HepG2 (cell line): Measurements from ENCODE around the gene ZNF771. TPM values are rescaled to one million over a fixed set of nuclear protein-coding genes. Genes with fewer than 3 reads are reported as not detected.

Experiments
- ELF1 ChIP-seq: sonication (generic); formaldehyde crosslinking; IDR thresholded peaks from 2 replicates; pipeline ENCODE4 v1.4.0; 2020; ENCODE audit warnings: missing genetic modification reagents
- HMGXB4 ChIP-seq, 2 experiments: sonication (generic) in 1 of 2; formaldehyde crosslinking in 1 of 2; IDR thresholded peaks; 2 replicates each; pipeline versions ENCODE4 v1.4.0 to v1.6.1; 2018 to 2020; ENCODE audit warnings: missing genetic modification reagents in 2 of 2, borderline replicate concordance in 1 of 2, low read depth in 1 of 2, mild to moderate bottlenecking in 1 of 2, missing biosample characterization in 1 of 2
- KLF9 ChIP-seq: IDR thresholded peaks from 2 replicates; pipeline ENCODE4 v1.6.1; 2016; ENCODE audit warnings: low read depth
- MAZ ChIP-seq, 2 experiments: sonication (generic) in 1 of 2; formaldehyde crosslinking in 1 of 2; IDR thresholded peaks; 2 replicates each; pipeline versions ENCODE4 v1.5.0 to v1.6.1; 2012 to 2020; ENCODE audit warnings: low read depth in 2 of 2, mild to moderate bottlenecking in 2 of 2, borderline replicate concordance in 1 of 2, improper control_type of control experiment in 1 of 2, low read length in 1 of 2, missing genetic modification reagents in 1 of 2, moderate library complexity in 1 of 2
- NFIC ChIP-seq: IDR thresholded peaks from 2 replicates; pipeline ENCODE4 v1.6.1; 2012; ENCODE audit warnings: mild to moderate bottlenecking, low read length, inconsistent platforms
- RBAK ChIP-seq: sonication (generic); formaldehyde crosslinking; IDR thresholded peaks from 2 replicates; pipeline ENCODE4 v1.5.1; 2020; ENCODE audit warnings: mild to moderate bottlenecking, missing genetic modification reagents
- SMAD3 ChIP-seq: sonication (generic); formaldehyde crosslinking; IDR thresholded peaks from 2 replicates; pipeline ENCODE4 v1.4.0; 2020; ENCODE audit warnings: missing genetic modification reagents
- SNAPC2 ChIP-seq: sonication (generic); formaldehyde crosslinking; IDR thresholded peaks from 2 replicates; pipeline ENCODE4 v1.8.1; 2022; ENCODE audit warnings: mild to moderate bottlenecking, missing genetic modification reagents
- ZBTB21 ChIP-seq: sonication (generic); formaldehyde crosslinking; IDR thresholded peaks from 2 replicates; pipeline ENCODE4 v1.4.0; 2020; ENCODE audit warnings: missing genetic modification reagents
- ZKSCAN1 ChIP-seq: fragments of 150-350 bp; IDR thresholded peaks from 2 replicates; pipeline ENCODE4 v1.6.1; 2014; ENCODE audit warnings: low read length
- ZNF136 ChIP-seq: sonication (generic); formaldehyde crosslinking; IDR thresholded peaks from 2 replicates; pipeline ENCODE4 v1.8.1; 2022; ENCODE audit warnings: low read depth, mild to moderate bottlenecking, moderate library complexity, missing genetic modification reagents
- ZNF251 ChIP-seq: sonication (generic); formaldehyde crosslinking; IDR thresholded peaks from 2 replicates; pipeline ENCODE4 v1.9.0; 2021; ENCODE audit warnings: mild to moderate bottlenecking, missing genetic modification reagents
- ZNF768 ChIP-seq: sonication (generic); formaldehyde crosslinking; IDR thresholded peaks from 2 replicates; pipeline ENCODE4 v1.4.0; 2020; ENCODE audit warnings: missing genetic modification reagents
- ZSCAN30 ChIP-seq: sonication (generic); formaldehyde crosslinking; IDR thresholded peaks from 2 replicates; pipeline ENCODE4 v1.5.0; 2020; ENCODE audit warnings: mild to moderate bottlenecking, missing genetic modification reagents
- polyA plus RNA-seq, 8 experiments: library from polyadenylated mRNA; depleted of rRNA in 3 of 8; stranded (reverse) in 7 of 8; unstranded in 1 of 8; fragments of >200 nt; fragmentation: Illumina TruSeq in 4 of 8; extraction: Trizol in 4 of 8; gene quantifications; 2 replicates each; pipeline versions ENCODE4 v1.2.1 to v1.2.3, GENCODE V29; 2011 to 2016; ENCODE audit warnings: low read depth in 4 of 8, missing spikeins in 1 of 8, mixed read lengths in 1 of 8; ENCODE audit not compliant: insufficient read depth in 1 of 8
- total RNA-seq, 5 experiments: library from RNA; depleted of rRNA; stranded (reverse); fragments of >200 nt; fragmentation: Illumina TruSeq; extraction: Trizol; gene quantifications; 2 replicates each; pipeline ENCODE4 v1.2.3, GENCODE V29; 2016; ENCODE audit warnings: low read depth in 1 of 5
- TF ChIP-seq, protein P1 (sequence below): IDR thresholded peaks from 2 replicates; pipeline ENCODE4 v1.6.1; 2016; ENCODE audit warnings: missing genetic modification reagents, missing compliant biosample characterization
- TF ChIP-seq, protein P2 (sequence below): sonication (generic); formaldehyde crosslinking; IDR thresholded peaks from 2 replicates; pipeline ENCODE4 v1.4.0; 2020; ENCODE audit warnings: missing genetic modification reagents
- TF ChIP-seq, protein P3 (sequence below): sonication (generic); formaldehyde crosslinking; IDR thresholded peaks from 2 replicates; pipeline ENCODE4 v1.8.1; 2023; ENCODE audit warnings: missing genetic modification reagents, mild to moderate bottlenecking, borderline replicate concordance
- TF ChIP-seq, protein P4 (sequence below): sonication (generic); formaldehyde crosslinking; IDR thresholded peaks from 2 replicates; pipeline ENCODE4 v1.4.0; 2020; ENCODE audit warnings: missing genetic modification reagents

Gene ZNF771
- total and polyA plus RNA-seq, 2 of the 13 experiments (the other 11 are each of a cell fraction or from before 2014, with no cell fraction given), result 5.0 to 11.8 TPM

- TF ChIP-seq ZBTB21, result peak; percentile 2; the same call in 1 of the 2 replicates
- TF ChIP-seq, protein P1, sequence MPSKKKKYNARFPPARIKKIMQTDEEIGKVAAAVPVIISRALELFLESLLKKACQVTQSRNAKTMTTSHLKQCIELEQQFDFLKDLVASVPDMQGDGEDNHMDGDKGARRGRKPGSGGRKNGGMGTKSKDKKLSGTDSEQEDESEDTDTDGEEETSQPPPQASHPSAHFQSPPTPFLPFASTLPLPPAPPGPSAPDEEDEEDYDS (CRISPR knock-in tag), result peak; percentile 96
- no peak for TF ChIP-seq MAZ (IDR thresholded peaks at IDR 0.05; ENCODE audit: borderline replicate concordance, low read depth, low read length)
- no peak for TF ChIP-seq MAZ (CRISPR knock-in tag; IDR thresholded peaks at IDR 0.05; ENCODE audit: low read depth)
- TF ChIP-seq SMAD3 (CRISPR knock-in tag), result no peak; the same call in none of the 2 replicates
- TF ChIP-seq RBAK (CRISPR knock-in tag), result 0 out of 2 replicates have a peak, but pooled peaks have one; percentile 43
- TF ChIP-seq, protein P2, sequence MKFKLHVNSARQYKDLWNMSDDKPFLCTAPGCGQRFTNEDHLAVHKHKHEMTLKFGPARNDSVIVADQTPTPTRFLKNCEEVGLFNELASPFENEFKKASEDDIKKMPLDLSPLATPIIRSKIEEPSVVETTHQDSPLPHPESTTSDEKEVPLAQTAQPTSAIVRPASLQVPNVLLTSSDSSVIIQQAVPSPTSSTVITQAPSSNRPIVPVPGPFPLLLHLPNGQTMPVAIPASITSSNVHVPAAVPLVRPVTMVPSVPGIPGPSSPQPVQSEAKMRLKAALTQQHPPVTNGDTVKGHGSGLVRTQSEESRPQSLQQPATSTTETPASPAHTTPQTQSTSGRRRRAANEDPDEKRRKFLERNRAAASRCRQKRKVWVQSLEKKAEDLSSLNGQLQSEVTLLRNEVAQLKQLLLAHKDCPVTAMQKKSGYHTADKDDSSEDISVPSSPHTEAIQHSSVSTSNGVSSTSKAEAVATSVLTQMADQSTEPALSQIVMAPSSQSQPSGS (CRISPR knock-in tag), result peak; percentile 56; the same call in 1 of the 2 replicates
- no peak; the same call in 1 of the 2 replicates for TF ChIP-seq ZNF136 (CRISPR knock-in tag)
- TF ChIP-seq ZNF251 (CRISPR knock-in tag), result no peak
- peak; percentile 74; the same call in 1 of the 2 replicates for TF ChIP-seq KLF9 (CRISPR knock-in tag)
- peak; percentile 11 to 85; a peak in 3 of 4 replicates for TF ChIP-seq HMGXB4 (CRISPR knock-in tag; IDR thresholded peaks at IDR 0.05; ENCODE audit: borderline replicate concordance in 1 of 2, low read depth in 1 of 2)
- no peak for TF ChIP-seq ZSCAN30 (CRISPR knock-in tag)
- TF ChIP-seq, protein P3, sequence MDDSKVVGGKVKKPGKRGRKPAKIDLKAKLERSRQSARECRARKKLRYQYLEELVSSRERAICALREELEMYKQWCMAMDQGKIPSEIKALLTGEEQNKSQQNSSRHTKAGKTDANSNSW, result no peak; the same call in 1 of the 2 replicates
- TF ChIP-seq ZNF768 (CRISPR knock-in tag), result peak; percentile 40; the same call in 1 of the 2 replicates
- peak; percentile 76 for TF ChIP-seq ELF1
- TF ChIP-seq ZKSCAN1, result no peak
- TF ChIP-seq NFIC, result peak; percentile 46
- TF ChIP-seq, protein P4, sequence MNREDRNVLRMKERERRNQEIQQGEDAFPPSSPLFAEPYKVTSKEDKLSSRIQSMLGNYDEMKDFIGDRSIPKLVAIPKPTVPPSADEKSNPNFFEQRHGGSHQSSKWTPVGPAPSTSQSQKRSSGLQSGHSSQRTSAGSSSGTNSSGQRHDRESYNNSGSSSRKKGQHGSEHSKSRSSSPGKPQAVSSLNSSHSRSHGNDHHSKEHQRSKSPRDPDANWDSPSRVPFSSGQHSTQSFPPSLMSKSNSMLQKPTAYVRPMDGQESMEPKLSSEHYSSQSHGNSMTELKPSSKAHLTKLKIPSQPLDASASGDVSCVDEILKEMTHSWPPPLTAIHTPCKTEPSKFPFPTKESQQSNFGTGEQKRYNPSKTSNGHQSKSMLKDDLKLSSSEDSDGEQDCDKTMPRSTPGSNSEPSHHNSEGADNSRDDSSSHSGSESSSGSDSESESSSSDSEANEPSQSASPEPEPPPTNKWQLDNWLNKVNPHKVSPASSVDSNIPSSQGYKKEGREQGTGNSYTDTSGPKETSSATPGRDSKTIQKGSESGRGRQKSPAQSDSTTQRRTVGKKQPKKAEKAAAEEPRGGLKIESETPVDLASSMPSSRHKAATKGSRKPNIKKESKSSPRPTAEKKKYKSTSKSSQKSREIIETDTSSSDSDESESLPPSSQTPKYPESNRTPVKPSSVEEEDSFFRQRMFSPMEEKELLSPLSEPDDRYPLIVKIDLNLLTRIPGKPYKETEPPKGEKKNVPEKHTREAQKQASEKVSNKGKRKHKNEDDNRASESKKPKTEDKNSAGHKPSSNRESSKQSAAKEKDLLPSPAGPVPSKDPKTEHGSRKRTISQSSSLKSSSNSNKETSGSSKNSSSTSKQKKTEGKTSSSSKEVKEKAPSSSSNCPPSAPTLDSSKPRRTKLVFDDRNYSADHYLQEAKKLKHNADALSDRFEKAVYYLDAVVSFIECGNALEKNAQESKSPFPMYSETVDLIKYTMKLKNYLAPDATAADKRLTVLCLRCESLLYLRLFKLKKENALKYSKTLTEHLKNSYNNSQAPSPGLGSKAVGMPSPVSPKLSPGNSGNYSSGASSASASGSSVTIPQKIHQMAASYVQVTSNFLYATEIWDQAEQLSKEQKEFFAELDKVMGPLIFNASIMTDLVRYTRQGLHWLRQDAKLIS, result peak; percentile 70; the same call in 1 of the 2 replicates
- peak; percentile 47; the same call in 1 of the 2 replicates for TF ChIP-seq SNAPC2
These were observed 38.2 kb downstream of the ZNF771 start, which contains the start of gene SEPHS2 (continued) for GRCh38 chr16:30445408-30446202.
